Measurements from ENCODE around the gene ZGRF1.
"Not testable (repeated sequence)": the region's sequence is repeated elsewhere in the genome, so short reads cannot be mapped to it uniquely, and the experiment has no call there.

ZGRF1 gene

DNA sequence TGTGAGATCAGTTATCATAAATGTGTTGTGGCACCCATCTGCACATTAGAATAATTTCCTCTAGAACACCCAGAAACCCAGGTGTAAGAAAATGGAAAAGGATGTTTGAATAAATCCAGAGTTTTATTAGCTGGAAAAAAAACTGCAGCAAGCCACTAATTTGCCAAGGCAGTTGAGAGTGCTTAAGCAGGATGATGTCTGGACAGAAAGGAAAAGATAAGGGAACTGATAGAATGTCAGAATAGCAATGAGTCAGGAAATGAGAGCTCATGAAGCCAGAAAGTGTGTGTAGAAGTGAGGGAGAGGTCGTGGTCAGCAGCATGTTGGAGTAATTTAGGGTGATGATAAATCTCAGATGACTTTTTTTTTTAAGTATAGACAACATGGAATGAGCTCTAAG lies 105.6 kb downstream of the ZGRF1 start:
- no peak overlapping the region for H3K4me3 ChIP-seq (ENCODE audit: low read depth, low read length)
- TF ChIP-seq, protein P1, sequence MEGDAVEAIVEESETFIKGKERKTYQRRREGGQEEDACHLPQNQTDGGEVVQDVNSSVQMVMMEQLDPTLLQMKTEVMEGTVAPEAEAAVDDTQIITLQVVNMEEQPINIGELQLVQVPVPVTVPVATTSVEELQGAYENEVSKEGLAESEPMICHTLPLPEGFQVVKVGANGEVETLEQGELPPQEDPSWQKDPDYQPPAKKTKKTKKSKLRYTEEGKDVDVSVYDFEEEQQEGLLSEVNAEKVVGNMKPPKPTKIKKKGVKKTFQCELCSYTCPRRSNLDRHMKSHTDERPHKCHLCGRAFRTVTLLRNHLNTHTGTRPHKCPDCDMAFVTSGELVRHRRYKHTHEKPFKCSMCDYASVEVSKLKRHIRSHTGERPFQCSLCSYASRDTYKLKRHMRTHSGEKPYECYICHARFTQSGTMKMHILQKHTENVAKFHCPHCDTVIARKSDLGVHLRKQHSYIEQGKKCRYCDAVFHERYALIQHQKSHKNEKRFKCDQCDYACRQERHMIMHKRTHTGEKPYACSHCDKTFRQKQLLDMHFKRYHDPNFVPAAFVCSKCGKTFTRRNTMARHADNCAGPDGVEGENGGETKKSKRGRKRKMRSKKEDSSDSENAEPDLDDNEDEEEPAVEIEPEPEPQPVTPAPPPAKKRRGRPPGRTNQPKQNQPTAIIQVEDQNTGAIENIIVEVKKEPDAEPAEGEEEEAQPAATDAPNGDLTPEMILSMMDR (IDR thresholded peaks at IDR 0.05; ENCODE audit: low read depth, low read length, missing control alignments) = no peak
- no peak for DNase-seq (ENCODE audit: low read depth)

DNA sequence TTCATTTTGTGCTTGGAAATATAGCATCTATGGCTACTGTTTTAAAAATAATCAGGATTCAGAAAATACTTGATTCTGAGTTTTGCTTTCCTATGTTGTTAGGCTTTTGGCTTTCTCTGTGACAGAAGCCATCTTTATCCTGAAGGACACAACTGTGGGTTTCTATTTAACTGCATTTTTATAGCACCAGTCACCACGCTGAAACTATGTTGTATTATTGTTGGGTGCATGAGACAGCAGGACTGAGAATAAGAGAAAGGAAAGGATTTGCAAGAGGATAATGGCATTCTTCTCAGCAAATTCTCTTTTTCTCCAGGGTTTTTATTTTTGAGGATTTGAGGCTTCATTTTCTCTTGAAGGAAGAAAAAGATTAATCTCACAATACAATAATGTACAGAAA lies 110.6 kb downstream of the ZGRF1 start:
- DNase-seq (ENCODE audit: low read depth) = no peak
- H3K4me3 ChIP-seq (ENCODE audit: low read depth, low read length) = no peak overlapping the region
- TF ChIP-seq, protein P1 (IDR thresholded peaks at IDR 0.05; ENCODE audit: low read depth, low read length, missing control alignments) = no peak

GRCh38 chr4:112523764-112524505 lies 112.8 kb downstream of the ZGRF1 start:
- TF ChIP-seq, protein P1 (IDR thresholded peaks at IDR 0.05; ENCODE audit: low read depth, low read length, missing control alignments) = peak; percentile 79
- H3K4me3 ChIP-seq (ENCODE audit: low read depth, low read length) = peak overlapping the region; percentile 57
- peak; percentile 72 for DNase-seq (ENCODE audit: low read depth)

- no peak for DNase-seq (ENCODE audit: low read depth)
- TF ChIP-seq, protein P1 (IDR thresholded peaks at IDR 0.05; ENCODE audit: low read depth, low read length, missing control alignments) = peak; percentile 41
- peak overlapping the region; percentile 57 for H3K4me3 ChIP-seq (ENCODE audit: low read depth, low read length)
Observed at GRCh38 chr4:112523008-112523721, 113.5 kb downstream of the ZGRF1 start.

DNA sequence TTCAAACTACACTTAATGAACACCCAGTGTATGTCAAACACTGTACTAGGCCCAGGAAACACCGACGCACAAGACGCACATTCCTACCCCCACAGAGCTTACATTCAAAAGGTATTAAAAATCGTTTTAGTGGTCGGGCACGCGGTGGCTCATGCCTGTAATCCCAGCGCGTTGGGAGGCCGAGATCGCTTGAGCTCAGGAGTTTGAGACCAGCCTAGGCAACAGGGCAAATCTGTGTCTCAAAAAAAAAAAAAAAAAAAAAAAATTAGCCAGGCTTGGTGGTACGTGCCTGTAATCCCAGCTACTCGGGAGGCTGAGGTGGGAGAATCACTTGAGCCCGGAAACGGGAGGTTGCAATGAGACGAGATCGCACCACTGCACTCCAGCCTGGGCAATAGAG lies 114.3 kb downstream of the ZGRF1 start:
- DNase-seq (ENCODE audit: low read depth); H3K4me3 ChIP-seq (ENCODE audit: low read depth, low read length): not testable (repeated sequence)

DNA sequence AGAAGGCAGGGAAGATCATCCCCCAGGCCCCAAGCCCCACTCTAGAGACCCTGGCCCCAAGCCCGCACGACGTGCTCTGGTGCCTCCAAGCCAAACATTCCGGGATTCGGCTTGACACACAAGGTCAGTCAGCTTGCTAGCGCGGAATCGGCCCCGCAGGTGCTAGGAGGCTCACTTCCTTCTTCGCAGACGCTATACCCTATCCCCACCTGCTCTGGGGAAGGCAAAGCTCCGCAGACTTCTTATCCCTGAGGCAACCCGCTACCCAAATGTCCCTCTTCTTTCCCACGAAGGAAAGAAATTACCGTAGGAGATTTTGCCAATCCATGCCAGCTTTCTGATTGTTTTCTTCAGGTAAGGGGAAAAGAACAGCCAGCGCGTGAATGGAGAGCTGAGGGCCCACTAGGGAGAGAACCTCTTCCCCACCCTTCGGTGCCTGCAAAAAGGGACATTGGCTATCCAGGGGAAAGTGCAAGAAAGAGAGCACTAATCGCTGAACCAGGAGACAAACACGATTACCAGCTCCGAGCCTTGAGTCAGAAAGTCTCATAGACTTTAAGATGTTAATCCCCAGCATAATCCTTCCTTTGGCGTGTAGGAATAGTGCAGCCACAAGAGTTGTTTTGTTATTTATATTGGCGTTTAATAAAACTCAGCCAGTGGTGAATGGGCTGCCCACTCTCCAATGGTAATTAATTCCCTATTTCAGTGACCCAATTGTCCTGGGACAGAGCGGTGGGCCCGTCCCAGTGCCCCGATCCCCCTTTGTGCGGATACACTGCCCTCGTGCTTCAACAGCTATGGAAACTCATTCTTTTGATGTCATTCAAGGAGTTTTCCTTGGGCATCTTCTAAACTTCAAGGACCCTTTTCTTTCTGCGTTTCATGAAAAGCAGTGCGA lies 115.3 kb downstream of the ZGRF1 start:
- H3K4me3 ChIP-seq (ENCODE audit: low read depth, low read length) = peak overlapping the region; percentile 52
- DNase-seq (ENCODE audit: low read depth) = no peak
- TF ChIP-seq, protein P1 (IDR thresholded peaks at IDR 0.05; ENCODE audit: low read depth, low read length, missing control alignments) = no peak

GRCh38 chr4:112520598-112521122 lies 116.0 kb downstream of the ZGRF1 start:
- DNase-seq (ENCODE audit: low read depth) = no peak
- peak overlapping the region; percentile 52 for H3K4me3 ChIP-seq (ENCODE audit: low read depth, low read length)
- TF ChIP-seq, protein P1 (IDR thresholded peaks at IDR 0.05; ENCODE audit: low read depth, low read length, missing control alignments) = no peak
